LNCaP clone FGC (cell line): ENCODE results near the gene SPECC1L.

Experiments
- DNase-seq: peaks from one replicate; pipeline ENCODE4 v3.0.0-alpha.2; 2011; ENCODE audit warnings: low read depth
- H3K4me3 ChIP-seq: 2 replicates; pipeline ENCODE4 v1.5.1; 2011; ENCODE audit warnings: mild to moderate bottlenecking, low read depth, low read length, control low read depth
- CTCF ChIP-seq: IDR thresholded peaks from 2 replicates; pipeline ENCODE4 v1.5.1; 2012; ENCODE audit warnings: mild to moderate bottlenecking; ENCODE audit not compliant: control insufficient read depth, insufficient read depth; ENCODE audit errors: extremely low read depth

SPECC1L gene

GRCh38 chr22:24270556-24271385 lies at the start of gene SPECC1L:
Gene SPECC1L, plus strand, starts transcription at chr22:24270831. Its CDS starts 31,401 bp downstream, at chr22:24302232.
- TF ChIP-seq CTCF: no peak
- H3K4me3 ChIP-seq: peak within 1 kb of the TSS; percentile 87
- DNase-seq: peak; percentile 68

GRCh38 chr22:24224468-24224867 lies 46.2 kb upstream of the SPECC1L start:
- no peak overlapping the region for H3K4me3 ChIP-seq
- no peak for DNase-seq
- TF ChIP-seq CTCF: no peak

- DNase-seq: no peak
- no peak for TF ChIP-seq CTCF
- no peak overlapping the region for H3K4me3 ChIP-seq
These were observed 45.5 kb upstream of the SPECC1L start for GRCh38 chr22:24225044-24225601.

GRCh38 chr22:24225951-24226350 lies 44.7 kb upstream of the SPECC1L start:
- TF ChIP-seq CTCF: no peak
- H3K4me3 ChIP-seq: no peak overlapping the region

GRCh38 chr22:24230911-24231656 lies 39.5 kb upstream of the SPECC1L start:
- 0 out of 2 replicates have a peak, but pooled peaks have one; percentile 13 for TF ChIP-seq CTCF
- H3K4me3 ChIP-seq: no peak overlapping the region
- no peak for DNase-seq

More at GRCh38 chr22:24225951-24226350, 44.7 kb upstream of the SPECC1L start:
- DNase-seq: no peak

- TF ChIP-seq CTCF: no peak
These were observed 38.9 kb upstream of the SPECC1L start for GRCh38 chr22:24231706-24232105.

More at GRCh38 chr22:24231706-24232105, 38.9 kb upstream of the SPECC1L start:
- no peak for DNase-seq
- H3K4me3 ChIP-seq: no peak overlapping the region
